Osteoblast (primary cell): ENCODE results near the gene GRK2. TPM values are rescaled to one million over a fixed set of nuclear protein-coding genes. Genes with fewer than 3 reads are reported as not detected.
A peak's percentile ranks its signal among the peaks of the same experiment; 100 is the strongest.

ENCODE experiments used
- DNase-seq: peaks from one replicate; pipeline ENCODE4 v3.0.0; 2011; ENCODE audit warnings: low spot score, mixed read lengths; ENCODE audit not compliant: insufficient read length; ENCODE audit errors: missing footprints
- H2AFZ ChIP-seq: 2 replicates; pipeline ENCODE4 v1.6.0; 2011; ENCODE audit warnings: mild to moderate bottlenecking, low read length
- H3K27ac ChIP-seq: 2 replicates; pipeline ENCODE4 v1.5.1; 2011; ENCODE audit warnings: mild to moderate bottlenecking, low read depth, low read length, moderate library complexity
- H3K27me3 ChIP-seq: 2 replicates; pipeline ENCODE4 v1.6.0; 2012; ENCODE audit warnings: mild to moderate bottlenecking, control low read depth, inconsistent platforms, low read length, moderate library complexity; ENCODE audit not compliant: insufficient read depth
- H3K36me3 ChIP-seq: 2 replicates; pipeline ENCODE4 v1.5.1; 2011; ENCODE audit warnings: mild to moderate bottlenecking, low read length, control low read depth, moderate library complexity; ENCODE audit not compliant: insufficient read depth
- H3K4me1 ChIP-seq: 2 replicates; pipeline ENCODE4 v1.5.1; 2011; ENCODE audit warnings: mild to moderate bottlenecking, low read length, control low read depth, moderate library complexity; ENCODE audit not compliant: insufficient read depth
- H3K4me2 ChIP-seq: 2 replicates; pipeline ENCODE4 v1.6.0; 2011; ENCODE audit warnings: mild to moderate bottlenecking, low read length; ENCODE audit not compliant: insufficient read depth
- H3K4me3 ChIP-seq: fragments of 200-600 bp; sonication (generic); 3 replicates; pipeline ENCODE4 v1.5.1; 2012; ENCODE audit warnings: mild to moderate bottlenecking, low read length, inconsistent platforms; ENCODE audit not compliant: insufficient read depth
- H3K79me2 ChIP-seq: 2 replicates; pipeline ENCODE4 v1.6.0; 2012; ENCODE audit warnings: mild to moderate bottlenecking, low read length, control low read depth, inconsistent platforms; ENCODE audit not compliant: insufficient read depth
- H3K9me3 ChIP-seq: 2 replicates; pipeline ENCODE4 v1.5.1; 2011; ENCODE audit warnings: low read depth, low read length, control low read depth
- H4K20me1 ChIP-seq: 2 replicates; pipeline ENCODE4 v1.6.0; 2012; ENCODE audit warnings: mild to moderate bottlenecking, low read length, control low read depth; ENCODE audit not compliant: insufficient read depth
- total RNA-seq: library from RNA; depleted of rRNA; stranded (reverse); fragments of >200 nt; gene quantifications from 2 replicates; pipeline ENCODE4 v1.2.3, GENCODE V29; 2012
- TF ChIP-seq, protein P1 (sequence below): IDR thresholded peaks from 2 replicates; pipeline ENCODE4 v1.5.1; 2011; ENCODE audit warnings: mild to moderate bottlenecking, low read depth, low read length, moderate library complexity; ENCODE audit errors: extremely low read depth

Gene GRK2
- total RNA-seq, 1 donor, result 21.4 TPM

DNA sequence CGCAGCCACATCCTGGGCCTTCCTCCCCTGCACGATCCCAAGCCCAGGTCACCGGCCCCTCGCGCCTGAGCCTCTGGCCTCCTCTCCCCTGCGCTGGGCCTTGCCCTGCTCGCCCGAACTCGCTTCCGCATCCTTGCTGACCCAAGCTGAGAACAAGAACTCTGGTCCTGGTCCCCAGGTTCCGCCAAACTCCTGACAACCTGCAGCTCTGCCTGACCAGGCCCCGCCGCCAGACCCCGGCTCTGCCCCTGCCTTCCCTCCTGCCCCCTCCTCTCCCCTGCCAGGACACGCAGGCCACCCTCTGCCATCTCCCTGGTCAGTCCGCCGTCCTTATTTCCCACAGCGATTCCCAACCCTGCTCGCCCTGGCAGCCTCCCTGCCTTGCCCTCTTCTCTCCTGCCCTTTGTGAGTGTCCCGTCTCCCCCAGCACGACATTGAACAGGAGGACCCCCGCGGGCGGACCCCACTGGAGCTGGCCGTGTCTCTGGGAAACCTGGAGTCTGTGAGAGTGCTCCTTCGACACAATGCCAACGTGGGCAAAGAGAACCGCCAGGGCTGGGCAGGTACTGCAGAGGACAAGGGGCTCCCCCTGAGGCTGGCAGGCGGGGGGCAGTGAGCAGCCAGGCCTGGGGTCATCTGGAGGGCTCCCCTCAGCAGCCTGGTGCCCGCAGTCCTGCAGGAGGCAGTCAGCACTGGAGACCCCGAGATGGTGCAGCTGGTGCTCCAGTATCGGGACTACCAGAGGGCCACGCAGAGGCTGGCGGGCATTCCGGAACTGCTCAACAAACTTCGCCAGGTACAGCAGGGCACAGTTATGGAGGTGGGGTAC is 23.6 kb downstream of the GRK2 start:
- peak overlapping the region; percentile 88 for H3K4me2 ChIP-seq
- TF ChIP-seq, protein P1, sequence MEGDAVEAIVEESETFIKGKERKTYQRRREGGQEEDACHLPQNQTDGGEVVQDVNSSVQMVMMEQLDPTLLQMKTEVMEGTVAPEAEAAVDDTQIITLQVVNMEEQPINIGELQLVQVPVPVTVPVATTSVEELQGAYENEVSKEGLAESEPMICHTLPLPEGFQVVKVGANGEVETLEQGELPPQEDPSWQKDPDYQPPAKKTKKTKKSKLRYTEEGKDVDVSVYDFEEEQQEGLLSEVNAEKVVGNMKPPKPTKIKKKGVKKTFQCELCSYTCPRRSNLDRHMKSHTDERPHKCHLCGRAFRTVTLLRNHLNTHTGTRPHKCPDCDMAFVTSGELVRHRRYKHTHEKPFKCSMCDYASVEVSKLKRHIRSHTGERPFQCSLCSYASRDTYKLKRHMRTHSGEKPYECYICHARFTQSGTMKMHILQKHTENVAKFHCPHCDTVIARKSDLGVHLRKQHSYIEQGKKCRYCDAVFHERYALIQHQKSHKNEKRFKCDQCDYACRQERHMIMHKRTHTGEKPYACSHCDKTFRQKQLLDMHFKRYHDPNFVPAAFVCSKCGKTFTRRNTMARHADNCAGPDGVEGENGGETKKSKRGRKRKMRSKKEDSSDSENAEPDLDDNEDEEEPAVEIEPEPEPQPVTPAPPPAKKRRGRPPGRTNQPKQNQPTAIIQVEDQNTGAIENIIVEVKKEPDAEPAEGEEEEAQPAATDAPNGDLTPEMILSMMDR, result no peak
- peak overlapping the region; percentile 92 for H3K4me3 ChIP-seq
- peaks cover 34% of the 10 kb centered on the region for H3K4me1 ChIP-seq
- H4K20me1 ChIP-seq, result peaks cover 23% of the 10 kb centered on the region
- peaks cover 44% of the 10 kb centered on the region for H3K79me2 ChIP-seq
- H3K9me3 ChIP-seq, result no peaks in the 10 kb centered on the region
- peak overlapping the region; percentile 29 for H3K27ac ChIP-seq
- H2AFZ ChIP-seq, result no peak overlapping the region
- H3K27me3 ChIP-seq, result no peaks in the 10 kb centered on the region
- DNase-seq, result peak; percentile 88
- H3K36me3 ChIP-seq, result peaks cover 58% of the 10 kb centered on the region

DNA sequence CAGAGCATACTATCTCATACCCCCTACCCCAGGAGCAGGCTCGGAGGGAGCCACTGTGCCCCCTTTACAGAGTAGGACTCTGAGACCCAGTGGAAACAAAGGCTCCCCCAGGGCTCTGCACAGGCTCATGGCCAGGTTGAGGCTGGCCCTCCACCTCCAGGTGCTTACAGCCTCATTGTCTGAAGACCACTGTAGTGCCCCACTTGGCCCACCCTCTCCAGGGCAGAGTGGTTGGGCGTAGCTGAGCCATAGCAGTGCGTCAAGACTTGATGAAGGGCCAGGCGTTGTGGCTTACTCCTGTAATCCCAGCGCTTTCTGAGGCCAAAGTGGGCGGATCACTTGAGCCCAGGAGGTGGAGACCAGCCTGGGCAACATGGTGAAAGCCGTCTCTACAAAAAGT is 24.5 kb downstream of the GRK2 start:
- peak overlapping the region; percentile 88 for H3K4me2 ChIP-seq
- peaks cover 23% of the 10 kb centered on the region for H4K20me1 ChIP-seq
- H3K4me1 ChIP-seq, result peaks cover 34% of the 10 kb centered on the region
- no peaks in the 10 kb centered on the region for H3K9me3 ChIP-seq
- peak overlapping the region; percentile 29 for H3K27ac ChIP-seq
- H3K79me2 ChIP-seq, result peaks cover 52% of the 10 kb centered on the region
- peak; percentile 88 for DNase-seq
- H3K4me3 ChIP-seq, result peak overlapping the region; percentile 92
- H2AFZ ChIP-seq, result no peak overlapping the region
- peaks cover 60% of the 10 kb centered on the region for H3K36me3 ChIP-seq
- H3K27me3 ChIP-seq, result no peaks in the 10 kb centered on the region
- TF ChIP-seq, protein P1, result no peak

DNA sequence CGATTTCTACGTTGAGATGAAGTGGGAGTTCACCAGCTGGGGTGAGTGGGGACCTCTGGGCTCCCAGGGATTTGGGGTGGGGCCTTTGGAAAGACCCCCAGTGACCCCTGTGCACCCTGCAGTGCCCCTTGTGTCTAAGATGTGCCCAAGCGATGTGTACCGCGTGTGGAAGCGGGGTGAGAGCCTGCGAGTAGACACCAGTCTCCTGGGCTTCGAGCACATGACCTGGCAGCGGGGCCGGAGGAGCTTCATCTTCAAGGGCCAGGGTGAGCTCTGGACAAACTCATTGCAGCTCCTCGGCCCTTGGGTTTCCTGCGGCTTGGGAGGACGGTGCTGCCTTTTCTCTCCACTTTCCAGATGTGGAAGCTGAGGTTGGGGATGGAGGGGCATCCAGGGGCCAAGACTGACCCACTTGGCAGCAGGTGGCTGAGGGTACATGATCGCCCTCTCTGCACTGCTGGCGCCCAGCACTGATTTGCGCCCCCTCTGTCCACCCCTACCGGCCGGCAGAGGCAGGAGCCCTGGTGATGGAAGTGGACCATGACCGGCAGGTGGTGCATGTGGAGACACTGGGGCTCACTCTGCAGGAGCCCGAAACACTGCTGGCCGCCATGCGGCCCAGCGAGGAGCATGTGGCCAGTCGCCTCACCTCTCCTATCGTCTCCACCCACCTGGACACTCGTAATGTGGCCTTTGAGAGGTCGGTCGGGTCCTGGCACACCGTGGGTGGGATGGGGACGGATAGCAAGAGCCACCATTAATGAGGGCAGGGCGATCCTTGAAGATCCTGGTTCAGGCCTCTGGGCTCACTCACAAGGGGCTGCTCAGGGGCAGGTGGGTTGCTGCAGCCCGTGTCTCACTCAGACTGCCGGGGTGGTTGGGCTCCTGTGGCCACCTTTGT is 25.5 kb downstream of the GRK2 start:
- Histone ChIP-seq H3K4me3 (no peak overlapping the region), H3K4me1 (peaks cover 34% of the 10 kb centered on the region), H3K4me2 (peak overlapping the region; percentile 88), H3K36me3 (peaks cover 64% of the 10 kb centered on the region), H3K9me3 (no peaks in the 10 kb centered on the region), H3K27ac (peak overlapping the region; percentile 33), H3K79me2 (peaks cover 60% of the 10 kb centered on the region), H3K27me3 (no peaks in the 10 kb centered on the region), H2AFZ (no peak overlapping the region), H4K20me1 (peaks cover 23% of the 10 kb centered on the region)
- TF ChIP-seq, protein P1, result no peak
- DNase-seq, result peak; percentile 64

DNA sequence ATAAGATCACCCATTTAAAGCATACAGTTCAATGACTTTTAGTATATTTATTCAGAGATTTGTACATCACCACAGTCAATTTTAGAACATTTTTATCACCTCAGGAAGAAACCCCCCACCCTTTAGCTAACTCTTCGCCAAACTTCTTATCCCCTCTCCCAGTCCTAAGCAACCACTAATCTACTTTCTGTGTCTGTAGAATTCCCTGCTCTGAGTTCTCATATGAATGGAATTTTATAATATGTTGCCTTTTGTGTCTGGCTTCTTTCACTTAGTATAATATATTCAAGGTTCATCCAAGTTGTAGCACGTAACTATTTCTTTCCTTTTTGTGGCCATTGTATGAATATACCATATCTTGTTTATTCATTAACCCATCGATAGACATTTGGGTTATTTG is 26.4 kb downstream of the GRK2 start:
- peaks cover 64% of the 10 kb centered on the region for H3K79me2 ChIP-seq
- H3K4me3 ChIP-seq, result no peak overlapping the region
- TF ChIP-seq, protein P1, result no peak
- H3K4me1 ChIP-seq, result peaks cover 34% of the 10 kb centered on the region
- no peaks in the 10 kb centered on the region for H3K27me3 ChIP-seq
- H3K36me3 ChIP-seq, result peaks cover 63% of the 10 kb centered on the region
- H3K9me3 ChIP-seq, result no peaks in the 10 kb centered on the region
- peak; percentile 86 for DNase-seq
- H3K4me2 ChIP-seq, result peak overlapping the region; percentile 12
- H4K20me1 ChIP-seq, result peaks cover 23% of the 10 kb centered on the region
- no peak overlapping the region for H2AFZ ChIP-seq
- peak overlapping the region; percentile 33 for H3K27ac ChIP-seq
